Liver (tissue), 9 donors: ENCODE data around the gene CEP131. TPM values are rescaled to one million over a fixed set of nuclear protein-coding genes. Genes with fewer than 3 reads are reported as not detected.
A peak's percentile ranks its signal among the peaks of the same experiment; 100 is the strongest.

Source experiments
- DNase-seq: peaks from one replicate; pipeline ENCODE4 v3.0.0-alpha.2; 2017; ENCODE audit warnings: low spot score
- H3K27ac ChIP-seq, 2 donors: one replicate each; pipeline ENCODE4 v1.7.0; 2013; ENCODE audit warnings: inconsistent platforms in 2 of 2, low read length in 2 of 2, control low read depth in 1 of 2, low read depth in 1 of 2, mild to moderate bottlenecking in 1 of 2
- H3K27me3 ChIP-seq, 4 donors: one replicate each; pipeline versions ENCODE4 v1.6.1 to v1.7.0; 2013; ENCODE audit warnings: low read length in 3 of 4, inconsistent platforms in 1 of 4, mild to moderate bottlenecking in 1 of 4, moderate library complexity in 1 of 4; ENCODE audit not compliant: control insufficient read depth in 4 of 4, insufficient read depth in 4 of 4
- H3K36me3 ChIP-seq, 4 donors: one replicate each; pipeline versions ENCODE4 v1.6.1 to v1.7.0; 2013; ENCODE audit warnings: low read length in 3 of 4, mild to moderate bottlenecking in 3 of 4, low read depth in 1 of 4, moderate library complexity in 1 of 4; ENCODE audit not compliant: control insufficient read depth in 4 of 4, insufficient read depth in 3 of 4
- H3K4me1 ChIP-seq, 4 donors: one replicate each; pipeline versions ENCODE4 v1.6.1 to v1.7.0; 2013; ENCODE audit warnings: low read length in 3 of 4, mild to moderate bottlenecking in 3 of 4, moderate library complexity in 1 of 4; ENCODE audit not compliant: control insufficient read depth in 4 of 4, insufficient read depth in 4 of 4
- H3K4me3 ChIP-seq, 3 donors: one replicate each; pipeline versions ENCODE4 v1.6.1 to v1.7.0; 2013; ENCODE audit warnings: low read length in 3 of 3, control low read depth in 1 of 3, low read depth in 1 of 3, mild to moderate bottlenecking in 1 of 3
- H3K9ac ChIP-seq, 2 donors: one replicate each; pipeline ENCODE4 v1.7.0; 2013; ENCODE audit warnings: low read length in 2 of 2, mild to moderate bottlenecking in 2 of 2, moderate library complexity in 2 of 2, control low read depth in 1 of 2, low read depth in 1 of 2
- H3K9me3 ChIP-seq, 4 donors: one replicate each; pipeline versions ENCODE4 v1.6.1 to v1.7.0; 2013; ENCODE audit warnings: low read length in 3 of 4; ENCODE audit not compliant: control insufficient read depth in 4 of 4
- ATF3 ChIP-seq: IDR thresholded peaks from 2 replicates; pipeline ENCODE4 v1.6.1; 2016; ENCODE audit warnings: antibody characterized with exemption
- EGR1 ChIP-seq, 2 donors: IDR thresholded peaks; 2 replicates each; pipeline ENCODE4 v1.6.1; 2016 to 2018; ENCODE audit warnings: antibody characterized with exemption in 2 of 2, low read depth in 2 of 2
- FOXA1 ChIP-seq: IDR thresholded peaks from 2 replicates; pipeline ENCODE4 v1.6.1; 2016; ENCODE audit warnings: antibody characterized with exemption
- FOXA2 ChIP-seq: IDR thresholded peaks from 2 replicates; pipeline ENCODE4 v1.6.1; 2016; ENCODE audit warnings: antibody characterized with exemption
- GABPA ChIP-seq, 2 donors: IDR thresholded peaks in 1 of 2; conservative IDR thresholded peaks in 1 of 2; 2 replicates each; pipeline ENCODE4 v1.6.1; 2016; ENCODE audit warnings: antibody characterized with exemption in 2 of 2, mild to moderate bottlenecking in 1 of 2, moderate library complexity in 1 of 2
- HNF4A ChIP-seq, 2 donors: conservative IDR thresholded peaks; 2 replicates each; pipeline ENCODE4 v1.6.1; 2016; ENCODE audit warnings: antibody characterized with exemption in 2 of 2, mild to moderate bottlenecking in 2 of 2
- HNF4G ChIP-seq: IDR thresholded peaks from 2 replicates; pipeline ENCODE4 v1.6.1; 2016; ENCODE audit warnings: antibody characterized with exemption
- JUND ChIP-seq, 2 donors: IDR thresholded peaks; 2 replicates each; pipeline ENCODE4 v1.6.1; 2016; ENCODE audit warnings: antibody characterized with exemption in 2 of 2
- NR2F2 ChIP-seq: IDR thresholded peaks from 2 replicates; pipeline ENCODE4 v1.6.1; 2016; ENCODE audit warnings: antibody characterized with exemption
- RAD21 ChIP-seq, 2 donors: IDR thresholded peaks; 2 replicates each; pipeline ENCODE4 v1.6.1; 2016; ENCODE audit warnings: antibody characterized with exemption in 2 of 2, mild to moderate bottlenecking in 2 of 2
- REST ChIP-seq: IDR thresholded peaks from 2 replicates; pipeline ENCODE4 v1.6.1; 2016; ENCODE audit warnings: antibody characterized with exemption, mild to moderate bottlenecking
- RXRA ChIP-seq, 2 donors: IDR thresholded peaks; 2 replicates each; pipeline ENCODE4 v1.6.1; 2017 to 2018; ENCODE audit warnings: antibody characterized with exemption in 2 of 2, mild to moderate bottlenecking in 1 of 2
- SP1 ChIP-seq: IDR thresholded peaks from 2 replicates; pipeline ENCODE4 v1.6.1; 2018; ENCODE audit warnings: antibody characterized with exemption, mild to moderate bottlenecking
- TAF1 ChIP-seq: conservative IDR thresholded peaks from 2 replicates; pipeline ENCODE4 v1.6.1; 2016; ENCODE audit warnings: antibody characterized with exemption, mild to moderate bottlenecking
- YY1 ChIP-seq: IDR thresholded peaks from 2 replicates; pipeline ENCODE4 v1.6.1; 2016; ENCODE audit warnings: antibody characterized with exemption, mild to moderate bottlenecking
- ZBTB33 ChIP-seq: IDR thresholded peaks from 2 replicates; pipeline ENCODE4 v1.6.1; 2016; ENCODE audit warnings: antibody characterized with exemption
- WGBS: extraction: QIAGEN DNeasy Blood & Tissue Kit; methylation state at CpG from one replicate; pipeline ENCODE4 v1.1.7; 2013; 5-methylcytosine and 5-hydroxymethylcytosine counted together
- polyA plus RNA-seq, 2 donors: library from polyadenylated mRNA; stranded (reverse) in 1 of 2; unstranded in 1 of 2; fragments of 200-250 nt in 1 of 2; fragments of >200 nt in 1 of 2; fragmentation: Nextera tagmentation in 1 of 2; extraction: Ambion mirVana in 1 of 2; gene quantifications; one replicate each; pipeline versions ENCODE4 v1.2.1 to v1.2.3, GENCODE V29; 2013 to 2015
- total RNA-seq, 2 donors: library from RNA; depleted of rRNA; stranded (reverse); fragments of >200 nt; gene quantifications; one replicate each; pipeline ENCODE4 v1.2.3, GENCODE V29; 2014
- donor health status: healthy.
- donor health status: healthy.
- donor health status: healthy.
- donor health status: healthy.
- donor health status: healthy.

CEP131 gene
- total and polyA plus RNA-seq, 4 donors: 0.71 to 6.3 (median 2.2) TPM

GRCh38 chr17:81167638-81168037 is 55.1 kb downstream of the CEP131 start:
- Histone ChIP-seq H3K9me3 (no peaks in the 10 kb centered on the region), H3K4me1 (peaks cover 0 to 10% (median 2%) of the 10 kb centered on the region in 4 donors), H3K9ac (no peak overlapping the region), H3K27ac (no peak overlapping the region), H3K36me3 (no peaks in the 10 kb centered on the region), H3K4me3 (no peak overlapping the region), H3K27me3 (no peaks in the 10 kb centered on the region)
- TF ChIP-seq EGR1 (IDR thresholded peaks at IDR 0.05; ENCODE audit: low read depth in 2 of 2): no peak
- 96% methylated on average over 7 of the region's 7 CpGs for WGBS
- no peak for DNase-seq

- no peaks in the 10 kb centered on the region for H3K27me3 ChIP-seq
- 98% methylated on average over 4 of the region's 4 CpGs for WGBS
- TF ChIP-seq GABPA (IDR thresholded peaks at IDR 0.05 in 1 of 2, conservative IDR thresholded peaks at IDR 0.05 in 1 of 2) (no peak), FOXA1 (no peak), HNF4A (conservative IDR thresholded peaks at IDR 0.05) (no peak), REST (no peak), RAD21 (IDR thresholded peaks at IDR 0.05) (no peak), JUND (IDR thresholded peaks at IDR 0.05) (no peak), SP1 (no peak), ZBTB33 (no peak), YY1 (no peak), NR2F2 (no peak), TAF1 (no peak), ATF3 (no peak), FOXA2 (no peak)
These were observed 55.6 kb downstream of the CEP131 start for GRCh38 chr17:81167194-81167524.

DNA sequence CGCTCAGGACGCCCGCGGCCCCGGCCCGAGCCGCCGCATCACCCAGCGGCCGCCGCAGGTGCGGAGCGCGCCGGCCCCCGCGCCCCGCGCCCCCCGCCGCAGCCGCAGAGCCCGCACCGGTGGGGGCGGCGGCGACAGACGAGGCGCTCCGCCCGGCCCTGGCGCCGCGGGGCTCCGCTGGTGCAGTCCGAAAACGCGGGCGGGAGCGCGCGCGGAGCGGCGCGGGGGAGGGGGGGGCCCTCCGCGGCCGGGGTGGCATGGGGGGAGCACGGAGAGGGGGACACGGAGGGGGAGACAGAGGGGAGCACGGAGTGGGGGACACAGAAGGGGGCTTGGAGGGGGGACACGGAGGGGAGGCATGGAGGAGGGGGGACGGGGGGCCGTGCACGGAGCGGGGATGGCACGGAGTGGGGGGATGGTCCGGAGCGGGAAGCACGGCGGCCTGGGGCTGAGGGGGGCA is 56.7 kb downstream of the CEP131 start, which contains the start of gene AATK:
TSS of gene AATK (minus strand) at position 189 of the 460 bp plus-strand sequence. CDS start 229 bp downstream, outside the sequence.
- no peak within 1 kb of the TSS for H3K9ac ChIP-seq
- no peaks in the 10 kb centered on the region for H3K9me3 ChIP-seq
- no peak for DNase-seq
- WGBS: 2% methylated on average over 62 of the region's 62 CpGs
- no peaks in the 10 kb centered on the region for H3K36me3 ChIP-seq
- H3K27ac ChIP-seq: no peak within 1 kb of the TSS
- H3K4me1 ChIP-seq: peaks cover 0 to 10% (median 2%) of the 10 kb centered on the region in 4 donors
- TF ChIP-seq HNF4G (no peak), RAD21 (IDR thresholded peaks at IDR 0.05) (no peak), RXRA (IDR thresholded peaks at IDR 0.05) (no peak)
- no peaks in the 10 kb centered on the region for H3K27me3 ChIP-seq
- peak within 1 kb of the TSS in 1 of 3 donors; percentile 43 for H3K4me3 ChIP-seq

More at GRCh38 chr17:81167194-81167524, 55.6 kb downstream of the CEP131 start:
- Histone ChIP-seq H3K36me3 (no peaks in the 10 kb centered on the region), H3K9ac (no peak overlapping the region), H3K27ac (no peak overlapping the region), H3K4me3 (no peak overlapping the region), H3K4me1 (peaks cover 0 to 10% (median 2%) of the 10 kb centered on the region in 4 donors), H3K9me3 (no peaks in the 10 kb centered on the region)
- DNase-seq: no peak
